GM21360 (cell line): Measurements from ENCODE around the gene EXOG.
A peak's percentile ranks its signal among the peaks of the same experiment; 100 is the strongest.

Experiments used
- ATAC-seq: cut with Tn5 transposase; IDR thresholded peaks from one replicate; pipeline ENCODE4 v1.9.1; 2021; ENCODE audit warnings: mild to moderate bottlenecking, moderate library complexity; ENCODE audit not compliant: unreplicated experiment

The EXOG gene

DNA sequence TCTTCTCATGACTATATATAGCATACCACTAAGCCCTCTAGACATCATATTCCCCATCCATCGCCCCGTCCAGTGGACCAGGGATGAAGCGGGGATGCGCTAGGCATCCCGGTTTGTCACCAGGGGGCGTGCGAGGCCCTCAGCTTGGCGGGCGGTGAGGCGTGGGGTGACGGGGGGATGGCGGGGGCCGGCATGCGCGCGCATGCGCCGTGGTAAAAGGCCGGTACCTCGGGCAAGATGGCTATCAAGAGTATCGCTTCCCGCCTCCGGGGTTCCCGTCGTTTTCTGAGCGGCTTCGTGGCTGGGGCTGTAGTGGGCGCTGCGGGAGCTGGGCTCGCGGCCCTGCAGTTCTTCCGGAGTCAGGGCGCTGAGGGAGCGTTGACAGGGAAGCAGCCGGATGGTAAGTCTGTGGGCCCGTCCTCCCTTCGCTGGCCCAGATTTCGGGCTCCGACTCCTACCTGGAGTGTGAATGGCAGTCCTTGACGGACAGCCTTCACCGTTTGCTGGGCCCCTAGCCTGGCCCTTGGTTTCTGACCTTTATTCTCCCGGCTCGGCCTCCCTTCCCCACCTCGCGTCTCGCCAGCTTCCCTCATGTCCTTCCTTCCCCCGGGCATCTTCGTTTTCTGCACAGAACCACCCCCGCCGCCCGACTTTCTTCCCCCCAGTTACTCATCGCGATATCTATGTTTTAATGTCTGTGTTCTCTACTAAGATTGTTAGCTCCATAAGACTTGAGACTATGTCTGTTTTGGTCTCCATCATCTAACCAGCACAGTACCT is at the start of gene EXOG:
Gene EXOG (plus strand): TSS at position 210 of the 780 bp plus-strand sequence. CDS start 28 bp downstream, at position 238.
- peak; percentile 93 for ATAC-seq

GRCh38 chr3:38446812-38447211 is 49.3 kb upstream of the EXOG start:
- ATAC-seq, result no peak

- no peak for ATAC-seq
Observed at GRCh38 chr3:38450853-38451252, 45.3 kb upstream of the EXOG start.

GRCh38 chr3:38453075-38453912 is 42.8 kb upstream of the EXOG start, which contains the start of gene ACVR2B:
TSS of gene ACVR2B (plus strand) at chr3:38453890. CDS start at chr3:38454323, 433 bp downstream.
- ATAC-seq, result peak; percentile 50

GRCh38 chr3:38453913-38454177 is 42.3 kb upstream of the EXOG start:
- ATAC-seq, result no peak

DNA sequence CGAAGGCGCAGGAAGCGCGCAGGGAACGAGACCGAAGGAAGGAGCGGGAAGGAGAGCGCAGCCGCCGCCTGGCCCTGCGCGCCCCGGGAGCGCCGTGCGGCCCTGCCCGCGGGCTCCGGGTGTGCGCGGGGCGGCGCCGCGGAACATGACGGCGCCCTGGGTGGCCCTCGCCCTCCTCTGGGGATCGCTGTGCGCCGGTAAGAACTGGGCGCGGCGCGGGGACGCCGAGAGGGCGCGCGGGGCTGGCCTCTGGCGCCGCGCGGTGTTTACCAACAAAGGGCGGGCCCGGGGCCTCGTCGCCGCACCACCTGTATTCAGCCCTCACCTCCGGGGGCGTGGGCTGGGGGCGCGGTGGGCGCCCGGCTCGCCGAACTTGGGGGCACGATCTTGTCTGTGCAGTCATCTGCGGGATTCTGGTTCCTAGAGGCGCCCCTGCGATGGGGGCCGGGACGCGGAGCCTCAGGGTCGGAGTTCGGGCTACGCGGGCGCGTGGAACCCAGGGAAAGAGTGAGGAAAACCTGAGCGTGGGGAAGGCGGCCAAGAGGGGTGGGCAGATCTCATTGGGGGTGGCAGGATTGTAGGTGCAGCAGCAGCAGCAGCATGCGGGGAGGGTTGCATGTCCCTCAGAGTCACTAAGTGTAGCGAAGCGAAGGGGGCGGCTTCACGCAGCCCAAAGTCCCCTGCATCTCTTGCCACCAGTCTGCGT is 41.8 kb upstream of the EXOG start:
- ATAC-seq, result peak; percentile 25

DNA sequence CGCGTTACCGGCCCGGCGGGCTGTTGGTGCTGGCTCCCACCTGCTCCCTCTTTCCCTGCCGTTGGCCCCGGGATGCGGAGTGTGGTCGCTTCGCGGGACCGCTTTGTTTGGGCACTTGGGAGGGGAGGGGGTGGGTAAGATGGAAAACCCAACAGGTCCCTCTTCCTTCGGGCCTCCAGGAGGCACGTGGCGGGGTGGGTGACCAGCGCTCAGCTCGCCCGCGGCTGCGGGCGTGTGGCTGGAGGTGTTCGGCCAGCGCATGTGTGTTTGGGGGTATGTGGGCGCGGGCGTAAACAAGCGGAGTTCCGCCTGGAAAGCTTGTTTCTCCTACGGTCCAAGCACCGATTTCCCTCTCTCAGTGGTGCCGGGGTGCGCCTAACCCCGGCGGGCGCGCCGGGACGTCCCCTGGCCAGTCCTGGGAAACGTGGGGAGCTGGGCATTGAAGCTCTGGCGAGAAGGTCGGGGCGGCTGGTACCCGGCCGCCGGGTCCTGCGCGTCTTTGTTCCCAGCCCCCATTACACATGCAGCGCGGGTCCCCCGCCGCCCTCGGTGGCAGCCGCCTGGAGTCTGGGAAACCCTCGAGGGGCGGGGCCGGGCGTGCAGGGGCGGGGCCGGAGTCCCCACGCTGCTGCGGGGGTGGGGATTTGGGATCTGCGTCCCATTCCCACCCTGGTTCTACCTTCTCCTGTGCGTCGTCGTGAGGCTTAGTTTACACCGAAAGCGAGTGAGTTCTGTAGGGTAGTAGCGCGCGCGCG is 41.1 kb upstream of the EXOG start:
- ATAC-seq, result no peak

GRCh38 chr3:38455639-38456430 is 40.3 kb upstream of the EXOG start:
- no peak for ATAC-seq

DNA sequence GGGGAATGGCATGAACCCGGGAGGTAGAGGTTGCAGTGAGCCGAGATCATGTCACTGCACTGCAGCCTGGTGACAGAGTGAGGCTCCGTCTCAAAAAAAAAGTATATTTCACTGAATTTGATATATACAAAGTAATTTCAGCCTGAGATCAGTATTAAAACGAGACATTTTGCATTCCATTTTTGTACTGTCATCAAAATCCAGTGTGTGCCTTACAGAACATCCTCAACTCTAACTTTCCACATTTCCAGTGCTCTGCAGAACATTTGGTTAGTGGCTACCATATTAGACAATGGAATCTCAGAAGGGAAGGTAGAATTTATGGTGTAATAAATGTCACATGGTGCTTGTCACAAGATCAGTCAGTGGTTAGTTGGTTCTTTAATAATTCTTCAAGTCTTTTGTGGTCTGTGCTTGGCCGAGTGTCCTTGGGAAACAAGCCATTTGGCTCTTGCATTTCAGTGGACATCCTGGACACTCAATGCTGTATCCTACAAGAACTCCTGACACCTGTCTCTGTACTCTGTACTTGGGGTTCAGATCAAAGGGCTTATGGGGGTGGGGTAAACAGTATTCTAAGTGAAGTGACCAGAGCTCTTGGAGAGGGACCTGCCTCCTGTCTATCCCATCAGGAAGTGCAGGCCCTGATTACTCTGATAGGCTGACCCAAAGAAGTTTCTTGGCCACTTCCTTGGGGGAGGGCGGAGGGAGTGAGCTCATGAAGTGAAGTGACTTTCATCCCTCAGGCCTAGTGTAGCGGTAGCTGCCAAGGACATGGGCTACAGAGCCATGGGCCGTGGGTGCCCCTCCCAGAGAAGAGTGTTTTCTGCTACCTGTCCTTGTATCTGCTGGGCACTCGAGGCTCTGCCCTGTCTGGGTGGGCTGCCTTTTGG is 38.8 kb upstream of the EXOG start:
- ATAC-seq, result no peak

DNA sequence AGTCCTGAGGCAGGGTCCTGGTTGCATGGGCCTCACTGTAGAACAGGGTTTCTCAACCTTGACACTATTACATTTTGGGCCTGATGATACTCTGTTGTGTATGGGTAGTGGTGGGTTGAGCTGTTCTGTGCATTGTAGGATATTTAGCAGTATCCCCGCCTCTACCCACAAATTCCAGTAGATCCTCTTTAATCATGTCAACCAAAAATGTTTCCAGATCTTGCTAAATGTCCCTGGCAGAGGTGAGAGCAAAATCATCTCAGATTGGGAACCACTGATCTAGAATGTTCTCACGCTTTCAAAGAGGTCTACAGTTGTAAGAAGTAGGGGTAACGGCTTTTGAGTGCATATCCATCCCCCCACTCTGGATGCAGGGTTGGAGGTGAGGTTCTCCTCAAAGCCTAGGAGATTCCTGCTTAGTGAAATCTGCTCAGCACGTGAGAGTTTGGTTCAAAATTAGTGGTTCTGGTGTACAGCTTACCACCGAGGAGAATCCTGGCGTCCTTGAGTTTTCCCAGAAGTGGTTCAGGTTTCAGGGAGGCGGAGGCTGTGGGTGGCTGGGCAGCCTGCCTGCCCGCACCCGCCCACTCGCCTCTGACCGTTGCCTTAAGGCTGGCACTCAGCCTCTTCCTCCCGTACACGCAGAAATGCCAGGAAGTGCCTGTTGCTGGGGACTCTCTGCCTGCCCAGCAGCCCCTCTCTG is 37.2 kb upstream of the EXOG start:
- no peak for ATAC-seq

GRCh38 chr3:38459499-38460048 is 36.6 kb upstream of the EXOG start:
- no peak for ATAC-seq

DNA sequence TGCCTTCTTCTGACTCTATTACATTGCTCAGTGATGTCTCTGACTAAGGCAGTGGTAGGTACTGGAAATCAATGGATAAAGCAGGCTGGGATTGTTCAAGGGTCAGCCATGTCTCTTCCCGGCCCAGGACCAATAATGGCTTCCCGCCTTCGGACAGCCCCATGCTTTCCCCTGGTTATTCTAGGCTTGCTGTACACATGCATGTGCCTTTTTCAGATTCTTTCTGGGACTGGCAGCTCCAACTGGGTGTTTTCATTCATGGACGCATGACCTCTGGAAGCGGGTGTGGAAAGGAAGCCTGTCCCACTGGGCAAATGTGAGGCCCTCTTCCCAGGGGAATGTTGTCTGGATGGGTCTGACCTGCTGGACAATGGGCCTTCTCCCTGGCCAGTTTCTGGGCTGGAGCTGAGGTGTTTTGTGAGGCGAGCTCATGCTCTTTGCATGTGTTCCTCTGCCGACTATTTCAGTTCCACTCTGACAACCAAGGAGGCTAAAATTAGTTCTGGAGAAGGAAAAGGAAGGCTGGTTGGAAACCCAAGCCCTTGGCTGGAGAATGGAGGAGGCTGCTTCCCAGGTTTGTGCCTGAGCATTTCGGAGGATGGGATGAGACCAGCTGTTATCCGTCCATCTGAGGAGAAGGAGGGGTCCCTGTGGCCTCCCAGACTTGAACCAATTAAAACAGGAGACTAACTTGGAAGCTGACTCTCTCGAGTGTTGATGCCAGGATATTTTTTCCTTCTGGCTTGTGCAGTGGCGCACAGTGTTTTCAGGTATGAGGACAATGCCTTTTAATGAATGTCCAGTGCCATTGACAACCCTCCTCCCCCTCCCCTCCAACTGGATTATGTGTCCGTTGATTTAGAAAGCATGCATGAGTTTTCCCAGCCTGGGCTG is 35.5 kb upstream of the EXOG start:
- ATAC-seq, result no peak

DNA sequence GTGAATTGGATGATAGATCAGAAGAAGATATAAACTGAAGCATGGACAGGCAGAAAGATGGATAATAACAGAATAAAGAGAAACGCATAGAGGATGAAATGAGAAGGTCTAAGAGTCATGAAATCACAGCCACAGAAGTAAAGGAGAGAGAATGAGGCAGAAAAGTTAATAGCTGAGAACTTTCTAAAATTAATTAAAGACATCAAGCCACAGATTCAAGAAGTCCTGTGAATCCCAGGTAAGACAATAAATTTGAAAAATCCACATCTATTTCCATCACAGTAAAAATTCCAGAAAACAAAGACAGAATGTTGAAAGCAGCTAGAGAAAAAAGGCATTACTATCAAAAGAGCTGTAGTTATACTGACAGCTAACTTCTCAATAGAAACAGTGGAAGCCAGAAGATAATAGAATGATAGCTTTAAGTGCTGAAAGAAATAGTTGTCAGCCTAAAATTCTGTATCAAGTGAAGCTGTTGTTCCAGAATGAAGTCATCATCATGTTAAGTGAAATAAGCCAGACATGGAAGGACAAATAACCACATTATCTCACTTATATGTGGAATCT is 30.5 kb upstream of the EXOG start:
- ATAC-seq, result no peak

- ATAC-seq, result no peak
Observed at GRCh38 chr3:38468765-38469164, 27.4 kb upstream of the EXOG start.

GRCh38 chr3:38469852-38470251 is 26.3 kb upstream of the EXOG start:
- no peak for ATAC-seq

DNA sequence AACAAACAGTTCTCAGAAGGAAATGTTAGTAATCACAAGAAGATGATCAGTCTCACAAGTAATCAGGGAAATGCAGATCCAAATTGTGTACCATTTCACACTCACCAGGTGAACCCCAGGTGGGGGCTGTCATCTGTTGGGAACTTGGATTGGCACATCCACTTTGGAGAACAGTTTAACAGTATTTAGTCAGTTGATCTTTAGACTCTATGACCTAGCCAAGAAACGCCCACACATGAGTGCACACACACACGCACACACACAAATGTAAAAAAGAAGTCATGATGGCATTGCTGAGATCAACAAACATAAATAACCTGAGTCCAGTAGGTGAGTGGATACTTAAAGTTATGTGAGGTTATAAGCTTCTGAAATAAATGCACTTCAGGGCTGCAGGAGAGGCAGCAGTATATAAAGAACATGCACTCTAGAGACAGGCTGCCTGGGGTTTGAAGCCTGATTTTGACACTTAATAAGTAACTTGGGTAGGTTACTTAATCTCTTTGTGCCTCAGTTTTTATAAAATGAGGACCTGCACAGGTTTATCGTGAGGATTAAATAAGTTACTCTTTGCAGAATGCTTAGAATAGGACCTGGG is 24.8 kb upstream of the EXOG start:
- no peak for ATAC-seq
